B cell (primary cell): ENCODE data around the gene RAC3. TPM values are rescaled to one million over a fixed set of nuclear protein-coding genes. Genes with fewer than 3 reads are reported as not detected.

Source experiments
- ATAC-seq: fragments of 200-7000 bp; cut with Tn5 transposase; one replicate; pipeline ENCODE4 v1.10.0; 2021; ENCODE audit warnings: low read depth, mild to moderate bottlenecking, moderate number of reproducible peaks, moderate library complexity
- CTCF ChIA-PET: fragments of 350-600 bp; sonication (Branson Sonifier 250); formaldehyde crosslinking; loops from one replicate; lab custom pipeline; 2021; ENCODE audit warnings: antibody characterized with exemption, inconsistent platforms; lab: Charles Lee
- POLR2A ChIA-PET: fragments of 350-600 bp; sonication (Branson Sonifier 250); formaldehyde crosslinking; loops from one replicate; lab custom pipeline; 2021; ENCODE audit warnings: antibody characterized with exemption; lab: Charles Lee
- DNase-seq: peaks from one replicate; pipeline ENCODE4 v3.0.0; 2013
- H2AFZ ChIP-seq: 2 replicates; pipeline ENCODE4 v1.6.1; 2012; ENCODE audit warnings: mild to moderate bottlenecking, low read depth, low read length; ENCODE audit not compliant: insufficient read depth, poor library complexity, severe bottlenecking
- H3K27ac ChIP-seq, 2 donors: 1 replicate in 1 of 2; 2 replicates in 1 of 2; pipeline ENCODE4 v1.5.1; 2012 to 2013; ENCODE audit warnings: low read length in 2 of 2, mild to moderate bottlenecking in 2 of 2, moderate library complexity in 1 of 2
- H3K27me3 ChIP-seq, 4 experiments: fragments of 200-600 bp in 1 of 4; sonication (generic) in 1 of 4; replicated peaks in 1 of 4; 1 replicate in 2 of 4; 2 replicates in 2 of 4; pipeline versions ENCODE4 v1.6.1 to v1.7.0; 2013 to 2016; ENCODE audit warnings: low read length in 3 of 4, mild to moderate bottlenecking in 2 of 4, mixed read lengths in 1 of 4, moderate library complexity in 1 of 4; ENCODE audit not compliant: insufficient read depth in 4 of 4, control insufficient read depth in 3 of 4; ENCODE audit errors: control extremely low read depth in 1 of 4
- H3K36me3 ChIP-seq, 2 experiments: replicated peaks in 1 of 2; 1 replicate in 1 of 2; 2 replicates in 1 of 2; pipeline versions ENCODE4 v1.6.1 to v1.7.1; 2013; ENCODE audit warnings: low read length in 1 of 2; ENCODE audit not compliant: insufficient read depth in 2 of 2, control insufficient read depth in 1 of 2; ENCODE audit errors: control extremely low read depth in 1 of 2, extremely low read depth in 1 of 2
- H3K4me1 ChIP-seq, 2 donors: fragments of 200-600 bp in 1 of 2; sonication (generic) in 1 of 2; 1 replicate in 1 of 2; 2 replicates in 1 of 2; pipeline versions ENCODE4 v1.5.1 to v1.6.1; 2013 to 2017; ENCODE audit warnings: low read length in 2 of 2; ENCODE audit not compliant: control insufficient read depth in 2 of 2, insufficient read depth in 2 of 2
- H3K4me2 ChIP-seq: replicated peaks from 2 replicates; pipeline ENCODE3; 2012; ENCODE audit warnings: mild to moderate bottlenecking, low read depth, low read length; ENCODE audit not compliant: poor library complexity, severe bottlenecking
- H3K4me3 ChIP-seq, 5 experiments: fragments of 200-600 bp in 1 of 5; sonication (generic) in 1 of 5; 1 replicate in 3 of 5; 2 replicates in 2 of 5; pipeline versions ENCODE4 v1.5.1 to v1.7.0; 2011 to 2016; ENCODE audit warnings: low read length in 4 of 5, mild to moderate bottlenecking in 4 of 5, low read depth in 2 of 5, control low read depth in 1 of 5, moderate library complexity in 1 of 5; ENCODE audit not compliant: insufficient read depth in 1 of 5; ENCODE audit errors: control extremely low read depth in 1 of 5, extremely low read depth in 1 of 5
- H3K79me2 ChIP-seq: fragments of 200-600 bp; sonication (generic); one replicate; pipeline ENCODE4 v1.6.0; 2016; ENCODE audit warnings: low read length; ENCODE audit not compliant: control insufficient read depth, insufficient read depth
- H3K9ac ChIP-seq: fragments of 200-600 bp; sonication (generic); 2 replicates; pipeline ENCODE4 v1.6.1; 2017; ENCODE audit warnings: mild to moderate bottlenecking, low read length, moderate library complexity
- H3K9me3 ChIP-seq, 3 donors: one replicate each; pipeline versions ENCODE4 v1.6.1 to v1.7.1; 2013; ENCODE audit warnings: low read length in 2 of 3; ENCODE audit not compliant: control insufficient read depth in 2 of 3, insufficient read depth in 1 of 3; ENCODE audit errors: control extremely low read depth in 1 of 3
- H4K20me1 ChIP-seq: 2 replicates; pipeline ENCODE4 v1.6.0; 2012; ENCODE audit warnings: mild to moderate bottlenecking, low read length; ENCODE audit not compliant: insufficient read depth, control insufficient read depth, poor library complexity, severe bottlenecking
- H3K27ac Mint-ChIP-seq: one replicate; pipeline ENCODE4 v1.8.0; 2021; ENCODE audit warnings: mixed read lengths
- H3K27me3 Mint-ChIP-seq: one replicate; pipeline ENCODE4 v1.8.0; 2021; ENCODE audit warnings: mixed read lengths
- H3K4me1 Mint-ChIP-seq: one replicate; pipeline ENCODE4 v1.8.0; 2021; ENCODE audit warnings: mixed read lengths
- H3K4me3 Mint-ChIP-seq: one replicate; pipeline ENCODE4 v1.8.0; 2021; ENCODE audit warnings: mixed read lengths
- H3K9me3 Mint-ChIP-seq: one replicate; pipeline ENCODE4 v1.8.0; 2022; ENCODE audit warnings: mixed read lengths; ENCODE audit not compliant: insufficient read depth
- EZH2 ChIP-seq: IDR thresholded peaks from 2 replicates; pipeline ENCODE4 v1.6.1; 2012; ENCODE audit warnings: borderline replicate concordance, low read depth, mild to moderate bottlenecking, moderate library complexity, low read length; ENCODE audit not compliant: insufficient read depth, poor library complexity, severe bottlenecking
- WGBS: methylation state at CpG from one replicate; pipeline ENCODE4 v1.1.5; 2013; ENCODE audit warnings: missing lambda C conversion rate; ENCODE audit not compliant: insufficient coverage; 5-methylcytosine and 5-hydroxymethylcytosine counted together
- intact Hi-C: fragments of 100-400 bp; cut with micrococcal nuclease; formaldehyde crosslinking; loops from one replicate; pipeline ENCODE4 v1.10.0; 2022
- polyA plus RNA-seq: library from polyadenylated mRNA; depleted of rRNA; stranded (reverse); fragments of >200 nt; gene quantifications from 2 replicates; pipeline ENCODE4 v1.2.3, GENCODE V29; 2012
- total RNA-seq, 2 donors: library from RNA; stranded (reverse); fragments of 120-200 nt in 1 of 2; gene quantifications; 1 replicate in 1 of 2; 2 replicates in 1 of 2; pipeline versions ENCODE4 v1.2.3 to v1.2.4, GENCODE V29; 2013 to 2022
- TF ChIP-seq, protein P1 (sequence below): fragments of 200-600 bp; IDR thresholded peaks from one replicate; pipeline ENCODE4 v1.8.0; 2022; ENCODE audit warnings: antibody characterized with exemption, mild to moderate bottlenecking

The RAC3 gene
- total and polyA plus RNA-seq, 2 donors (not counting 1 experiment from before 2014, with no cell fraction given) = 0.62 to 2.0 TPM

DNA sequence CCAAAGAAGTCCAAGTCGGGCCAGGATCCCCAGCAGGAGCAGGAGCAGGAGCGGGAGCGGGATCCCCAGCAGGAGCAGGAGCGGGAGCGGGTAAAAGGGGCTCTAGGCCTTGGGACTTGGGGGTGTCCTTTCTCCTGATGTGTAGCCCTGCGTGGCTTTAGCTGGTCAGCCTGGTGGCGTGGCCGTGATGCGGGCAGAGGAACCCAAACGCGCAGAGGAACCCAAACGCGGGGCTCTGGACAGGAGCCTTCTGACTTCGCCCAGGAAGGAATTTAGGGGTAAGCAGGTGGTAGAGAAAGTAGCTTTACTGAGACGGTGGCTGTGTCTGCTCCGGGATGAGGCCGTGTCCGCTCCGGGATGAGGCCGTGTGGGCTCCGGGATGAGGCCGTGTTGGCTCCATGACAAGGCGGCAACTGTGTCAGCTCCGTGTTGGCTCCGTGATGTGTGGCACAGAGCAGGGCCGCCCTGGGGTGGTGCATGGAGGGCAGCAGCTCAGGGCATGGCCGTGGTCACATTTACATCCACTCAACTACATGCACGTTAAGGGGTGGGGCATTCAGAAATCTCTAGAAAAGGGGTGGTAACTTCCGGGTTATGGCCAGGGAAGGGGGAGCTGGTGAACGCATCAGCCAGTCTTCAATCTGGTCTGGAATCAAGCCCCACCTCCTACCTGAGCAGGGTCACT lies 34.6 kb upstream of the RAC3 start:
- ATAC-seq = no peak
- 93% methylated on average over 14 of the region's 30 CpGs for WGBS
- H3K9ac ChIP-seq = no peak overlapping the region

DNA sequence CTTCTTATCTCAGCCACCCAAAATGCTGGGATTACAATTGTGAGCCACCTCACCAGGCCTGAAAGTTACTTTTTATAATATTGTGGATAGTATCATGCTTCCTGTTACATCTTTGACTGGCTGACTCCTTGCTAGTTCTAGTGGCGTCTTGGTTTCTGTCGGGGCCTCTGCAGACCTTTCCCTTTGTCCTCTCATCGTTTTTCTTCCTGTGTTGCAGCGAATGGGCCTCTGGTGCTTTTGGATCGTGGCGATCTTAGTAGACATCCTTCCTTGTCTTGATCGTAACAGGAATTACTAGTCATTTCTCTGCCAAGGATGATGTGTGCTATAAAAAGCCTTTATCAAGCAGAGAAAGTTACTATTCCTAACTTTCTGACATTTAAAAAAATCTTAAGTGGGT lies 33.3 kb upstream of the RAC3 start:
- intact Hi-C loops = no loop called here
- Histone ChIP-seq H3K27me3 (no peaks in the 10 kb centered on the region), H3K36me3 (peaks cover 0 to 2% of the 10 kb centered on the region in 2 experiments), H3K9me3 (no peaks in the 10 kb centered on the region), H3K4me2 (no peak overlapping the region), H3K9ac (no peak overlapping the region), H3K79me2 (peaks cover under 1% of the 10 kb centered on the region), H4K20me1 (peaks cover 7% of the 10 kb centered on the region), H3K4me3 (no peak overlapping the region), H2AFZ (no peak overlapping the region), H3K27ac (no peak overlapping the region), H3K4me1 (no peaks in the 10 kb centered on the region)
- CTCF ChIA-PET = interaction anchor here (0.6 kb wide), 1 partner anchor 43 kb away, joined by 3 read pairs; no protein-coding TSS in a partner anchor
- TF ChIP-seq, protein P1, sequence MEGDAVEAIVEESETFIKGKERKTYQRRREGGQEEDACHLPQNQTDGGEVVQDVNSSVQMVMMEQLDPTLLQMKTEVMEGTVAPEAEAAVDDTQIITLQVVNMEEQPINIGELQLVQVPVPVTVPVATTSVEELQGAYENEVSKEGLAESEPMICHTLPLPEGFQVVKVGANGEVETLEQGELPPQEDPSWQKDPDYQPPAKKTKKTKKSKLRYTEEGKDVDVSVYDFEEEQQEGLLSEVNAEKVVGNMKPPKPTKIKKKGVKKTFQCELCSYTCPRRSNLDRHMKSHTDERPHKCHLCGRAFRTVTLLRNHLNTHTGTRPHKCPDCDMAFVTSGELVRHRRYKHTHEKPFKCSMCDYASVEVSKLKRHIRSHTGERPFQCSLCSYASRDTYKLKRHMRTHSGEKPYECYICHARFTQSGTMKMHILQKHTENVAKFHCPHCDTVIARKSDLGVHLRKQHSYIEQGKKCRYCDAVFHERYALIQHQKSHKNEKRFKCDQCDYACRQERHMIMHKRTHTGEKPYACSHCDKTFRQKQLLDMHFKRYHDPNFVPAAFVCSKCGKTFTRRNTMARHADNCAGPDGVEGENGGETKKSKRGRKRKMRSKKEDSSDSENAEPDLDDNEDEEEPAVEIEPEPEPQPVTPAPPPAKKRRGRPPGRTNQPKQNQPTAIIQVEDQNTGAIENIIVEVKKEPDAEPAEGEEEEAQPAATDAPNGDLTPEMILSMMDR = no peak
- TF ChIP-seq EZH2 = no peak
- Mint-ChIP-seq H3K27me3 (no peaks in the 10 kb centered on the region), H3K27ac (no peak overlapping the region), H3K4me1 (peaks cover 1% of the 10 kb centered on the region), H3K4me3 (no peak overlapping the region), H3K9me3 (no peaks in the 10 kb centered on the region)
- 88% methylated on average over 3 of the region's 7 CpGs for WGBS
- POLR2A ChIA-PET = no interaction called here
- DNase-seq (no peak), ATAC-seq (no peak)

More for the DNA sequence above, 34.6 kb upstream of the RAC3 start:
- Histone ChIP-seq H3K36me3 (peaks cover 0 to 2% of the 10 kb centered on the region in 2 experiments), H4K20me1 (peaks cover 18% of the 10 kb centered on the region), H3K4me2 (no peak overlapping the region), H3K79me2 (peaks cover 6% of the 10 kb centered on the region), H3K27ac (no peak overlapping the region), H3K9me3 (no peaks in the 10 kb centered on the region), H3K27me3 (no peaks in the 10 kb centered on the region), H2AFZ (no peak overlapping the region), H3K4me1 (no peaks in the 10 kb centered on the region), H3K4me3 (no peak overlapping the region)
- no peak overlapping the region for H3K27ac Mint-ChIP-seq
- intact Hi-C loops = no loop called here
- H3K4me3 Mint-ChIP-seq = no peak overlapping the region
- ChIA-PET CTCF (interaction anchor here (0.6 to 0.8 kb wide), 2 partner anchors 24 to 37 kb away, joined by 3 read pairs; no protein-coding TSS in a partner anchor), POLR2A (no interaction called here)
- H3K27me3 Mint-ChIP-seq = no peaks in the 10 kb centered on the region
- no peaks in the 10 kb centered on the region for H3K9me3 Mint-ChIP-seq
- TF ChIP-seq, protein P1 = no peak
- TF ChIP-seq EZH2 = no peak
- DNase-seq = no peak
- peaks cover 1% of the 10 kb centered on the region for H3K4me1 Mint-ChIP-seq
